K562 (cell line): ENCODE measurements around the gene MANBA. TPM values are rescaled to one million over a fixed set of nuclear protein-coding genes. Genes with fewer than 3 reads are reported as not detected.

ENCODE experiments used
- ATAC-seq: fragments of 200-7000 bp; cut with Tn5 transposase; 3 replicates; pipeline ENCODE4 v1.9.1; 2020; ENCODE audit warnings: moderate library complexity
- BruUV-seq: library from RNA; stranded (reverse); fragments of 400-500 nt; replicated peaks from 2 replicates; lab custom pipeline; 2021; lab: Mats Ljungman, UMichigan
- CTCF ChIA-PET: fragments of 300-600 bp; formaldehyde crosslinking; extraction: SDS; loops from one replicate; lab custom pipeline; 2021; ENCODE audit warnings: low intra/inter-chr PET ratio; lab: Yijun Ruan, JAX
- POLR2A ChIA-PET: fragments of 300-600, 350-650 bp; sonication (Branson Sonifier 250); formaldehyde crosslinking; extraction: SDS; loops from one replicate; lab custom pipeline; 2021; ENCODE audit warnings: antibody characterized with exemption, inconsistent platforms; lab: Yijun Ruan, JAX
- DNase-seq, 4 experiments: peaks; one replicate each; pipeline versions ENCODE4 v3.0.0 to v3.0.0-alpha.2; 2011 to 2018; ENCODE audit warnings: low spot score in 3 of 4, mixed read lengths in 3 of 4; ENCODE audit errors: extremely low read depth in 1 of 4
- FAIRE-seq: peaks from 2 replicates; lab custom pipeline; 2011; peaks lifted over from hg19 to GRCh38; lab: Jason Lieb, UNC
- H2AFZ ChIP-seq: 2 replicates; pipeline ENCODE4 v1.6.0; 2011; ENCODE audit warnings: low read depth, low read length, control low read depth, inconsistent platforms
- H3K27ac ChIP-seq: fragments of 200-600 bp; 3 replicates; pipeline ENCODE4 v1.8.0; 2011; ENCODE audit warnings: low read depth, mild to moderate bottlenecking, control low read depth, inconsistent platforms, low read length, moderate library complexity, mixed read lengths; ENCODE audit errors: extremely low read depth
- H3K27me3 ChIP-seq, 2 experiments: fragments of 300-600 bp in 1 of 2; 2 replicates in 1 of 2; 3 replicates in 1 of 2; pipeline versions ENCODE4 v1.6.0 to v1.8.0; 2011; ENCODE audit warnings: inconsistent platforms in 2 of 2, low read length in 2 of 2, mild to moderate bottlenecking in 1 of 2, mixed read lengths in 1 of 2, moderate library complexity in 1 of 2; ENCODE audit not compliant: control insufficient read depth in 2 of 2, insufficient read depth in 2 of 2
- H3K36me3 ChIP-seq: fragments of 300-600 bp; 3 replicates; pipeline ENCODE4 v1.8.0; 2011; ENCODE audit warnings: mild to moderate bottlenecking, low read length, inconsistent platforms; ENCODE audit not compliant: control insufficient read depth, insufficient read depth
- H3K4me1 ChIP-seq, 2 experiments: fragments of 200-600 bp in 1 of 2; replicated peaks in 1 of 2; 2 replicates in 1 of 2; 3 replicates in 1 of 2; pipeline versions ENCODE4 v1.5.1 to v1.8.0; 2011; ENCODE audit warnings: inconsistent platforms in 2 of 2, low read length in 2 of 2, mild to moderate bottlenecking in 1 of 2, mixed read lengths in 1 of 2, moderate library complexity in 1 of 2; ENCODE audit not compliant: control insufficient read depth in 2 of 2, insufficient read depth in 2 of 2
- H3K4me2 ChIP-seq: 2 replicates; pipeline ENCODE4 v1.6.1; 2011; ENCODE audit warnings: low read length, control low read depth, inconsistent platforms, mixed read lengths; ENCODE audit not compliant: insufficient read depth
- H3K4me3 ChIP-seq: fragments of 200-600 bp; sonication (generic), shearing (Covaris generic); 2 replicates; pipeline ENCODE4 v1.5.1; 2016; ENCODE audit warnings: control low read depth, inconsistent platforms
- H3K79me2 ChIP-seq: fragments of 200-600 bp; 3 replicates; pipeline ENCODE4 v1.8.0; 2011; ENCODE audit warnings: low read length, inconsistent platforms; ENCODE audit not compliant: control insufficient read depth, insufficient read depth
- H3K9ac ChIP-seq, 2 experiments: 2 replicates each; pipeline versions ENCODE4 v1.6.0 to v1.6.1; 2011; ENCODE audit warnings: low read depth in 2 of 2, low read length in 2 of 2, control low read depth in 1 of 2, inconsistent platforms in 1 of 2, mild to moderate bottlenecking in 1 of 2, mixed read lengths in 1 of 2; ENCODE audit not compliant: insufficient read depth in 1 of 2
- H3K9me1 ChIP-seq: one replicate; pipeline ENCODE4 v1.6.0; 2011; ENCODE audit warnings: inconsistent platforms, mild to moderate bottlenecking, low read length, moderate library complexity; ENCODE audit not compliant: control insufficient read depth, insufficient read depth
- H3K9me3 ChIP-seq: replicated peaks from 2 replicates; pipeline ENCODE4 v1.5.1; 2011; ENCODE audit warnings: low read depth, low read length, inconsistent platforms; ENCODE audit not compliant: control insufficient read depth, insufficient read depth
- H4K20me1 ChIP-seq: replicated peaks from 2 replicates; pipeline ENCODE4 v1.6.1; 2011; ENCODE audit warnings: low read length, inconsistent platforms, mixed read lengths; ENCODE audit not compliant: control insufficient read depth, insufficient read depth
- ADNP ChIP-seq: fragments of 200-800 bp; sonication (Bioruptor generic); IDR thresholded peaks from 2 replicates; pipeline ENCODE4 v1.6.1; 2016; ENCODE audit warnings: missing genetic modification characterization, missing compliant biosample characterization
- HNRNPLL ChIP-seq: fragments of 200-400 bp; formaldehyde crosslinking; IDR thresholded peaks from 2 replicates; pipeline ENCODE4 v1.6.1; 2017; ENCODE audit warnings: low read length, low read depth, mild to moderate bottlenecking; ENCODE audit not compliant: poor library complexity, severe bottlenecking
- MLX ChIP-seq, 2 experiments: fragments of 450-650 bp in 1 of 2; sonication (generic) in 1 of 2; formaldehyde crosslinking; conservative IDR thresholded peaks; 2 replicates each; pipeline versions ENCODE4 v1.4.0 to v1.8.1; 2020 to 2022; ENCODE audit warnings: mild to moderate bottlenecking in 1 of 2, missing genetic modification reagents in 1 of 2
- POLR2AphosphoS2 ChIP-seq: IDR thresholded peaks from 2 replicates; pipeline ENCODE4 v1.6.1; 2012; ENCODE audit warnings: low read length, improper control_type of control experiment
- RB1 ChIP-seq: fragments of 450-650 bp; IDR thresholded peaks from 2 replicates; pipeline ENCODE4 v1.6.1; 2017; ENCODE audit warnings: low read depth, mild to moderate bottlenecking
- SLC30A9 ChIP-seq: fragments of 250-450 bp; sonication (Bioruptor Pico); IDR thresholded peaks from 2 replicates; pipeline ENCODE4 v1.8.0; 2022; ENCODE audit warnings: mild to moderate bottlenecking, moderate library complexity
- SMARCA4 ChIP-seq: fragments of 450-650 bp; IDR thresholded peaks from 2 replicates; pipeline ENCODE4 v1.6.1; 2016
- SMARCC2 ChIP-seq: fragments of 450-650 bp; IDR thresholded peaks from 2 replicates; pipeline ENCODE4 v1.6.1; 2017; ENCODE audit warnings: antibody characterized with exemption, moderate library complexity, mild to moderate bottlenecking, low read depth
- THAP7 ChIP-seq: fragments of 250-450 bp; sonication (Bioruptor Pico); IDR thresholded peaks from 2 replicates; pipeline ENCODE4 v1.5.0; 2021
- ZNF445 ChIP-seq: fragments of 250-450 bp; sonication (Bioruptor Pico); IDR thresholded peaks from 2 replicates; pipeline ENCODE4 v1.4.0; 2020; ENCODE audit warnings: low read depth, mild to moderate bottlenecking, moderate library complexity
- WGBS: fragments of 100-300 bp; shearing (Covaris generic); methylation state at CpG from one replicate; pipeline ENCODE4 v1.1.6; 2016; ENCODE audit warnings: low coverage, mixed read lengths; ENCODE audit not compliant: insufficient coverage; ENCODE audit errors: missing lambda C conversion rate; 5-methylcytosine and 5-hydroxymethylcytosine counted together
- in situ Hi-C: fragments of 300-500 bp; cut with MboI; formaldehyde crosslinking; loops from 4 replicates; pipeline ENCODE4 v1.15.0; 2018; ENCODE audit warnings: inconsistent platforms, mixed read lengths
- intact Hi-C: fragments of 100-400 bp; cut with micrococcal nuclease; formaldehyde crosslinking; loops from 2 replicates; pipeline ENCODE4 v1.14.2; 2022
- polyA plus RNA-seq, 8 experiments: library from polyadenylated mRNA; depleted of rRNA in 4 of 8; stranded (reverse) in 5 of 8; unstranded in 3 of 8; fragments of >200 nt; fragmentation: Nextera tagmentation in 2 of 8; fragmentation: Illumina TruSeq in 1 of 8; extraction: Ambion mirVana in 2 of 8; extraction: Trizol in 1 of 8; gene quantifications; 2 replicates each; pipeline versions ENCODE4 v1.2.1 to v1.2.3, GENCODE V29; 2011 to 2014; ENCODE audit warnings: inconsistent platforms in 1 of 8, missing spikeins in 1 of 8
- total RNA-seq, 7 experiments: library from RNA; depleted of rRNA in 6 of 7; stranded (reverse); fragments of >200 nt in 6 of 7; fragmentation: Illumina TruSeq in 2 of 7; extraction: Trizol in 2 of 7; gene quantifications; 2 replicates each; pipeline versions ENCODE4 v1.2.1 to v1.2.3, GENCODE V29; 2011 to 2021; ENCODE audit warnings: low replicate concordance in 1 of 7
- TF ChIP-seq, protein P1 (sequence below), 2 experiments: fragments of 450-650 bp; conservative IDR thresholded peaks; 2 replicates each; pipeline ENCODE4 v1.6.1; 2017; ENCODE audit warnings: mild to moderate bottlenecking in 2 of 2, moderate library complexity in 2 of 2
- TF ChIP-seq, protein P2 (sequence below): fragments of 250-450 bp; sonication (Bioruptor Pico); IDR thresholded peaks from 2 replicates; pipeline ENCODE4 v1.8.0; 2021; ENCODE audit warnings: borderline replicate concordance, mild to moderate bottlenecking, moderate library complexity; ENCODE audit not compliant: poor library complexity, severe bottlenecking
- TF ChIP-seq, protein P3 (sequence below): fragments of 250-450 bp; sonication (Bioruptor Pico); IDR thresholded peaks from 2 replicates; pipeline ENCODE4 v1.8.0; 2021; ENCODE audit warnings: moderate library complexity, mild to moderate bottlenecking, inconsistent platforms

The MANBA gene
- total and polyA plus RNA-seq, 9 of the 15 experiments (the other 6 are each of a cell fraction or from before 2014, with no cell fraction given), result 1.8 to 12.9 (median 7.7) TPM

GRCh38 chr4:102764901-102765300 is 4.1 kb upstream of the MANBA start:
- WGBS, result 30% methylated on average over 3 of the region's 3 CpGs
- H4K20me1 ChIP-seq, result no peaks in the 10 kb centered on the region
- H3K27me3 ChIP-seq, result no peaks in the 10 kb centered on the region
- DNase-seq (no peak), ATAC-seq (no peak), FAIRE-seq (no peak)
- BruUV-seq, result no TSS peak
- no peak overlapping the region for H3K9ac ChIP-seq
- TF ChIP-seq MLX (CRISPR knock-in tag; conservative IDR thresholded peaks at IDR 0.05) (no peak), ADNP (tag) (no peak), HNRNPLL (no peak), THAP7 (CRISPR knock-in tag) (no peak), POLR2AphosphoS2 (no peak), SMARCC2 (no peak), SMARCA4 (no peak), RB1 (no peak), ZNF445 (CRISPR knock-in tag) (no peak), SLC30A9 (CRISPR knock-in tag) (no peak)
- TF ChIP-seq, protein P1, sequence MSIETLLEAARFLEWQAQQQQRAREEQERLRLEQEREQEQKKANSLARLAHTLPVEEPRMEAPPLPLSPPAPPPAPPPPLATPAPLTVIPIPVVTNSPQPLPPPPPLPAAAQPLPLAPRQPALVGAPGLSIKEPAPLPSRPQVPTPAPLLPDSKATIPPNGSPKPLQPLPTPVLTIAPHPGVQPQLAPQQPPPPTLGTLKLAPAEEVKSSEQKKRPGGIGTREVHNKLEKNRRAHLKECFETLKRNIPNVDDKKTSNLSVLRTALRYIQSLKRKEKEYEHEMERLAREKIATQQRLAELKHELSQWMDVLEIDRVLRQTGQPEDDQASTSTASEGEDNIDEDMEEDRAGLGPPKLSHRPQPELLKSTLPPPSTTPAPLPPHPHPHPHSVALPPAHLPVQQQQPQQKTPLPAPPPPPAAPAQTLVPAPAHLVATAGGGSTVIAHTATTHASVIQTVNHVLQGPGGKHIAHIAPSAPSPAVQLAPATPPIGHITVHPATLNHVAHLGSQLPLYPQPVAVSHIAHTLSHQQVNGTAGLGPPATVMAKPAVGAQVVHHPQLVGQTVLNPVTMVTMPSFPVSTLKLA (conservative IDR thresholded peaks at IDR 0.05), result no peak
- TF ChIP-seq, protein P2, sequence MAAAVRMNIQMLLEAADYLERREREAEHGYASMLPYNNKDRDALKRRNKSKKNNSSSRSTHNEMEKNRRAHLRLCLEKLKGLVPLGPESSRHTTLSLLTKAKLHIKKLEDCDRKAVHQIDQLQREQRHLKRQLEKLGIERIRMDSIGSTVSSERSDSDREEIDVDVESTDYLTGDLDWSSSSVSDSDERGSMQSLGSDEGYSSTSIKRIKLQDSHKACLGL (CRISPR knock-in tag), result no peak
- TF ChIP-seq, protein P3, sequence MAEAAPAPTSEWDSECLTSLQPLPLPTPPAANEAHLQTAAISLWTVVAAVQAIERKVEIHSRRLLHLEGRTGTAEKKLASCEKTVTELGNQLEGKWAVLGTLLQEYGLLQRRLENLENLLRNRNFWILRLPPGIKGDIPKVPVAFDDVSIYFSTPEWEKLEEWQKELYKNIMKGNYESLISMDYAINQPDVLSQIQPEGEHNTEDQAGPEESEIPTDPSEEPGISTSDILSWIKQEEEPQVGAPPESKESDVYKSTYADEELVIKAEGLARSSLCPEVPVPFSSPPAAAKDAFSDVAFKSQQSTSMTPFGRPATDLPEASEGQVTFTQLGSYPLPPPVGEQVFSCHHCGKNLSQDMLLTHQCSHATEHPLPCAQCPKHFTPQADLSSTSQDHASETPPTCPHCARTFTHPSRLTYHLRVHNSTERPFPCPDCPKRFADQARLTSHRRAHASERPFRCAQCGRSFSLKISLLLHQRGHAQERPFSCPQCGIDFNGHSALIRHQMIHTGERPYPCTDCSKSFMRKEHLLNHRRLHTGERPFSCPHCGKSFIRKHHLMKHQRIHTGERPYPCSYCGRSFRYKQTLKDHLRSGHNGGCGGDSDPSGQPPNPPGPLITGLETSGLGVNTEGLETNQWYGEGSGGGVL (CRISPR knock-in tag), result no peak
- POLR2A ChIA-PET, result no interaction called here
- H3K9me1 ChIP-seq, result no peaks in the 10 kb centered on the region
- CTCF ChIA-PET, result no interaction called here
- no peak overlapping the region for H3K27ac ChIP-seq
- no peaks in the 10 kb centered on the region for H3K9me3 ChIP-seq
- no peak overlapping the region for H3K4me2 ChIP-seq
- H3K36me3 ChIP-seq, result no peaks in the 10 kb centered on the region
- H3K79me2 ChIP-seq, result peaks cover 5% of the 10 kb centered on the region; the same call in 2 of the 3 replicates
- in situ Hi-C loops, result no loop called here
- intact Hi-C loops, result loop anchor here (5.0 kb wide), 2 partner anchors 62 to 102 kb away; partner anchors contain the start of genes CISD2 and UBE2D3
- no peak overlapping the region for H3K4me3 ChIP-seq
- H3K4me1 ChIP-seq, result peaks cover 2 to 10% of the 10 kb centered on the region in 2 experiments; a peak in 4 of 5 replicates
- H2AFZ ChIP-seq, result no peak overlapping the region
